GM10847 (cell line): Measurements from ENCODE around the gene NR3C2.

Experiments
- POLR2A ChIP-seq: IDR thresholded peaks from 2 replicates; pipeline ENCODE4 v1.6.1; 2011; ENCODE audit not compliant: insufficient read length; ENCODE audit errors: extremely low read depth

NR3C2 gene

GRCh38 chr4:148067301-148067916 lies 374.8 kb downstream of the NR3C2 start:
- no peak for TF ChIP-seq POLR2A

DNA sequence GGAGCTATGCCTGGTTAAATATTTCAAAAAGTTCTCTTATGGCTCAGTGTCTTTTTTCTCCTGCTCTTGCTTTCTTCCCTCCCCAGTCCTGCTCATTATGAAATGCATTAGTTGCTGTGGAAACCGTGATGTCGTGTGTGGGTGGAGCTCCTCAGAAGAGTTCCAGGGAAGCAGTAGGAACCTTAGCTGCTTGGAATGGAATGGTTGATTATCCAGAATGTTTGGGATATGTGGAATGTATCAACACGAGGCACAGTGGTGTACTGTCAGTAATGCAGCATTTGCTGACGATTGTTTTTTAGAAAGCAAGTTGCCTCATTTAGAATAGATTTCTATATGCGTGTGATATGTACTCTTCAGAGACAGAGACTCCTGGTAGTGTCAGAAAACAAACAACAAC lies 377.1 kb downstream of the NR3C2 start:
- no peak for TF ChIP-seq POLR2A

- no peak for TF ChIP-seq POLR2A
Observed at GRCh38 chr4:148064451-148064850, 377.8 kb downstream of the NR3C2 start.

DNA sequence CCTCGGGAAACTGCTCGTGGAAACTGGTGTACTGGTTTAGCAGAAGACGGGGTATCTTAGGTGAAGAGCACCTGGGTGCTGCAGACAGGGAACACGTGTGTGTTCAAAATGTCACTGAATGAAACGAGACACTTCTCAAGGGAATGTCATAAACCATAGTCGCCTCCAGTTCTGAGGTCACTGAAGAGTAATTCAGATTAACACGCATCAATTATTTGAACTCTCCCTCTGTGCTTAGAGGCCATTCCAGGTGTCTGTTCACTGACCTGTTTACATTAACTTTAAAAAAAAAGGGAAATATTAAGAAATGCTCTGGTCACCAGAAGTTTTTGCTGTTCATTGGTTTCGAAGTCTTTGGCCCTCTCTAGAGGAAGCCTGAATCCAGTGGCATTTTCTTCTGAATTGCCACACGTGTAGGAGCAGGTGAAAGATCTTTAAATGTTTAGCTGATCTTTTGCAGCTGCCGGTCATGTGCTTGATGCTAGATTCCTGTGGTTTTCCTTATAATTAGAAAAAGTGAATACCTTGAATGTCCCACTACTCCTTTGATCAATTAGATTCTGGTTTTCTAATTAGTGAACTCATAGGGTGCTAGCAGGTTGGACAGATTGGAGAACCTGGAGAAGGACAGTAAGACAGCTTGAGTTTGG lies 379.8 kb downstream of the NR3C2 start:
- TF ChIP-seq POLR2A, result no peak

DNA sequence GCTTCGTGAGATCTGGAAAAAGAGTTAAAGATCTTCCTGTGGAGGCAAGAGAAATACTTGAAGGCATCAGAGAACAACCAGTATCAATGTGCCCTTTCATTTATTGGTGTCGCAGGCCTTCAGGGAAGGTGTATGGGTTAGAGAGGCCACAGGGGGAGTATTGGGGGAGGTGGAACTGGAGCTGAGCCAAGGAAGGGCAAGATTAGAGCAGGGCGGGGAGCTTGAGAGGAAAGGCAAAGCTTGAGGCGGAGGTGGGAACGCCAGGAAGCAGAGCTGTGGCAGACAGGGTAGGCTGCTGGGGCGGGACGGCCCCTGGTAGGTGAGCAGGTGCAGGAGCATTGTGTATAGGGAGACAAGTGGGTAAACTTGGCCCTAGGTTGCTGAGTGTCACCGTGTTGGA lies 380.4 kb downstream of the NR3C2 start:
- no peak for TF ChIP-seq POLR2A

DNA sequence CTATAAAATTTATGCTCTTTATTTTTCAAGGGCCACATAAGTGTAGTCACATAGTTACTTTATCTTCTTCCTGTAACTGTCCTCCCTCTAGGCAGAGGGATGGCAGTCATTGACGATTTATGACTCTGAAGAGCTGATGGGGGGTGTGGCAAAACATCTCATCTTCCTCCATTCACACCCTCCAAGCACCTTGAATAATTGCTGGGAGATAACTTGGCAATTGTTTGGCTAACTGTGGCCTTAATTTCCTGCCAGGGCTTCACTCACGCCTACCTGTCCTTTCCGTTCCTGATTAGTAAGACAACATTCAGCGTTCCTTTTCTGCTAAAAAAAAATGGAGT lies 381.1 kb downstream of the NR3C2 start:
- TF ChIP-seq POLR2A, result no peak

DNA sequence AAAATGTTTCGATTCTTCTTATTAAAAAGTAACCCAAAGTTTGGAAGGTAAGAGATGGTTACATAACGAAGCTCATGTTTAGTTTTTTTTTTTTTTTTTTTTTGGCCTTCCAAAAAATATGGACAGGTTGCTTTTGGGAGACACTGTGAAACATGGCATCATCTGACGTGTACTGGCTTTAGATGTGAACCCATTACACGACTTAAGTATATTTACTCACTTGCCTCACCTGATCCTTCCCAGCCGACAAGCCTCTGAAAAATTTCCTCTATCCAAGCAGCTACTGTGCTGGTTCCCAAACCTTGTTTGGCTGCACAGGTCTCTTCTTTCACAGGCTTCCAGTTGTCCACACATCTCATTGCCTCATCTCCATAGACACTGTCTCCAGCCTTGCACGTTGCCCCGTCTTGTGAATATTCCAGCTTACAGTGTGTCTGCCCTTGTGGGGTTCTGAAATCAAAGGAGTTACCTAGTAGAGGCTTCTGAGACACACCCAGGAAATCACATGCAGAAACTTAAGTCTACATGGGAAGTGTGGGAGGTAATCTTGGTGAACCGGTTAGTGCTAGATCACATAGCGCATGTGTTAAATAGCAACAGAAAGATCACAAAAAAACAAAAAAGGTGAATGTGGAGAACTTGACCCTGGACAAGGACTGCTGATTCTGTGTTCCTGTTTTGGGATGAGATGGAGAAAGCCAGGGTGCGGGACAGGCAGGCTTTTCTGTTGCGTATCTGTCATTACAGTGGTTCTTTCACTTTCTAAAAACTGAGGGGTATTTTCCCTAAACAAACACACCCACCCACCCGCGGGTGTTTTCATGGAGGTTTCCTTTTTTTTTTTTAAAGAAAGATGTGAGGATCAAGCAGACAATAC lies 381.7 kb downstream of the NR3C2 start:
- no peak for TF ChIP-seq POLR2A

DNA sequence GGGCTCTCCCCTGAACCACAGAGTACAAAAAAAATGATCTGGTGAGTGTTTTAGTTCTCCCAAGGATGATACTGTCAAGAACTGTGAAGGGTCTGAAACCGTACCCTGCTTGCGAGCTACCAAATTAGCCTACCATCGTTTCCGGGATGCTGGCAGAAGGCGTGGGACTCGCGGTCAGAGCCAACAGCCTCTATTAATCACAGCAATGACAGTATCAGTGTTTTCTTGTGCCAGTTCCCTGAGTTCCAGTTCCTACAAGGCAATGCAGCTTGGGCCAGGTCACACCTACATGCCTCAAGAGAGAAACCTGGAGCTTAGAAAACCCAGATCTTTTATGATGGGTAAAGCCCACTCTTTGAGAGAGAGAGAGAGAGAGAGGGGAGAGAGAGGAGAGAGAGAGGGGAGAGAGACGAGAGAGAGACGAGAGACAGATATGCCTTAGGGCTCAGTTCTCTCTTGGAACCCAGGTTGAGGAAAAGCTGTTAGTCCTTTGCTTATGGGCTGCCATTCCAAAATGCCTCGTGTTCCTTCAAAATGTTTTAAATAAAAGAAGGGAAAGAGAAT lies 382.5 kb downstream of the NR3C2 start:
- TF ChIP-seq POLR2A, result no peak

- TF ChIP-seq POLR2A, result no peak
Observed at GRCh38 chr4:148057984-148058859, 384.0 kb downstream of the NR3C2 start.

DNA sequence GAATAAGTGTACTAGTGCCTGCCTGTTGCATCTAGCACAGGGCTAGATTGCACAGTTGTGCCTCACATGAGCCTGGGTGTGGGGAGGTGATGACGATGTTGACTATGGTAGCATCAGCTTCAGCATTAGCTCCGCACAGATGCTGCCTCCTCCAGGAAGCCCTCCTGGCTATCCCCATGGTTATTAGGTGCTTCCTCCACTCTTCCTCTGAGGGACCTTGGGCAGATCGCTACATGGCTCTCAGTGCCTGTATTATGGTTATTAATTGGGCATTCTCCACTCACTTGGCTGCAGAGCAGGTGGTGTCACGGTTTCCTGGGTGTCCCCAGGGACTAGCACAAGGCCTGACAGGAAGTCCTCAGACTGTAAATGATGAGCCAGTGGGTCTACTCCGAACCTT lies 384.7 kb downstream of the NR3C2 start:
- no peak for TF ChIP-seq POLR2A

DNA sequence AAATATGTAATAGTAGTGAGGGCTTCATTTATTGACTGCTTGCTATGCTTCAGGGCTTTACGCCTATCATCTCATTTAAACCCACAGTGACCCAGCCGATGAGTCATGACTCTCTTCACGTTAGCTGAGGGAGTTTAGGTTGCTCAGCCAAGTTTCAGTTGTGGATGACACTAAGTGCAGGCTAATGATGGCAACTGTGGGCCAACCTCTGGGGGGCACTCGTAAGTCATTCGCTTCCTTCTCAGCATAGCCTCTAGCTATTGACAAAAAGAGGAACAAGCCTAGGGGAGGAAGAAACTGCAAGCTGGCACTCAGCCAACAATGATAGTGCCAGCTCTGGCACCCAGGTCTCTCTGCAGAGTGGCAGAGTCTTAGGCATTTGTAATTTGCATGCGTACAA lies 385.3 kb downstream of the NR3C2 start:
- TF ChIP-seq POLR2A, result no peak

DNA sequence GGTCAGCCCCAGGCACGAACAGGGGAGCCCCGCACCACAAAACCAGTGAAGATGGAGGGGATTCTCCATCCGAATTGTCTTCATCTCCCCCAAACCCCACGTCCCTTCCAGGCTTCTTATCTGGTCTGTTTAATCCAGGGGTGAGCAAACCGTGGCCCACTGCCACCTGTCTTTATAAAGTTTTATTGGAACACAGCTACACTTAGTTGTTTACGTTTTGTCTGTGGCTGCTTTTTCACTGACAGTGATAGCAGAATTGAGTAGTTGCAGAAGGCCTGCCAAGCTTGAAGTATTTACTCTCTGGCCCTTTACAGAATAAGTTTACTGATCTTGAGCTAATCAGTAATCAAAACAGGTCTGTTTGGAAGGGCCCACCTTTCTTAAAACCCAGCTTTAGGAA lies 386.4 kb downstream of the NR3C2 start:
- no peak for TF ChIP-seq POLR2A

GRCh38 chr4:148054275-148054674 lies 387.9 kb downstream of the NR3C2 start:
- no peak for TF ChIP-seq POLR2A

- no peak for TF ChIP-seq POLR2A
Observed at GRCh38 chr4:148053298-148054003, 388.8 kb downstream of the NR3C2 start.
